ENCODE results near the gene FFAR4. TPM values are rescaled to one million over a fixed set of nuclear protein-coding genes. Genes with fewer than 3 reads are reported as not detected.

Gene FFAR4
- total RNA-seq, 6 donors from 2014 or later = 2.4 to 18.1 (median 7.6) TPM

DNA sequence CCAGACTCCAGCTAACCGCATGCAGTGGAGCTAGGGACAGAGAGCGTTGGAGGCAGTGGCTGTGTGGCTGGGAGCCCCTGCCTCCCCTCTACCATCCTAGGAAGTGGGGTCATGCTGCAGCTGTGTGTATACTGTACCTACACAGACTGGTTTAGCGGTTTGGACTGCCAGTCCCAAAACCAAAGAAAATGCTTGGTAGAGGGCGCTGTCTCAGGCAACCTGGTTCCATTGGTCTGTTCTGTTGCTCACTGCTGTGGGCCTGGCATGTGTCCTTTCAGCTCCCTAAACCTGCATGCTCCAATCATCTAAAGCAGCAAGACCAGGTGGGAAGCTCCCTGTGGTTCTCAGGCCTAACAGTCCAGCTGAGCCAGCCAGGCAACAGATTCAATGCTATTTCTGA, 30.1 kb downstream of the FFAR4 start:
- ATAC-seq (ENCODE audit: low FRiP score in 2 of 2) (peak in 1 of 2 donors; percentile 32), DNase-seq (no peak)
- Histone ChIP-seq H3K4me1 (peaks cover 12 to 18% (median 15%) of the 10 kb centered on the region in 4 donors), H3K27me3 (peaks cover 0 to 12% (median 6%) of the 10 kb centered on the region in 4 donors), H3K27ac (no peak overlapping the region), H3K9me3 (no peaks in the 10 kb centered on the region), H3K36me3 (no peaks in the 10 kb centered on the region), H3K4me3 (no peak overlapping the region)
- TF ChIP-seq POLR2AphosphoS5 (IDR thresholded peaks at IDR 0.05) = no peak
- TF ChIP-seq, protein P1, sequence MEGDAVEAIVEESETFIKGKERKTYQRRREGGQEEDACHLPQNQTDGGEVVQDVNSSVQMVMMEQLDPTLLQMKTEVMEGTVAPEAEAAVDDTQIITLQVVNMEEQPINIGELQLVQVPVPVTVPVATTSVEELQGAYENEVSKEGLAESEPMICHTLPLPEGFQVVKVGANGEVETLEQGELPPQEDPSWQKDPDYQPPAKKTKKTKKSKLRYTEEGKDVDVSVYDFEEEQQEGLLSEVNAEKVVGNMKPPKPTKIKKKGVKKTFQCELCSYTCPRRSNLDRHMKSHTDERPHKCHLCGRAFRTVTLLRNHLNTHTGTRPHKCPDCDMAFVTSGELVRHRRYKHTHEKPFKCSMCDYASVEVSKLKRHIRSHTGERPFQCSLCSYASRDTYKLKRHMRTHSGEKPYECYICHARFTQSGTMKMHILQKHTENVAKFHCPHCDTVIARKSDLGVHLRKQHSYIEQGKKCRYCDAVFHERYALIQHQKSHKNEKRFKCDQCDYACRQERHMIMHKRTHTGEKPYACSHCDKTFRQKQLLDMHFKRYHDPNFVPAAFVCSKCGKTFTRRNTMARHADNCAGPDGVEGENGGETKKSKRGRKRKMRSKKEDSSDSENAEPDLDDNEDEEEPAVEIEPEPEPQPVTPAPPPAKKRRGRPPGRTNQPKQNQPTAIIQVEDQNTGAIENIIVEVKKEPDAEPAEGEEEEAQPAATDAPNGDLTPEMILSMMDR (IDR thresholded peaks at IDR 0.05) = no peak
- TF ChIP-seq POLR2A (IDR thresholded peaks at IDR 0.05) = no peak
- TF ChIP-seq EP300 (IDR thresholded peaks at IDR 0.05) = no peak
- WGBS, 2 donors = 93% methylated on average over 4 of the region's 4 CpGs

DNA sequence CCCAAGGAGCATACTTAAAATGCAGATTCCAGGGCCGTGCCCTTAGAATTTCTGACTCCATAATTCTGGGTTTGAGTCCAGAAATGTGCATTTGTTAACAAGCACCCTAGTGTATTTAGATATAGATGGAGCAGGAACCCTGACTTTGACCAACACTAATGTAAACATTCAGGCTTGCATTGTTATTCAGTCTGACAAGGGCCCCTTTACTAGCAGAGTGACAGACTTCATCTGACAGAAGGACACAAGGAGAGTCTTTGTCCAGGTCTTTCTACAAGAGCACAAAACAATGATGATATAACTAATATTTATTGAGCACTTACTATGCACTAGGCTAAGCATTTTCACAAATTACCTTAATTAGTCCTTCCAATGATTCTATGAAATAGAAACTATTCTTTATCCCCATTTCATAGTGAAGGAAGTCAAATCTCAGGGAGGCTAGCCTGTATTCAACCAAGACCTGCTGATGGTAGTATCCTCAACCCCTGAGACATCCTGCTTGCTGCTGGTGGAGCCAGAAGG, 30.7 kb downstream of the FFAR4 start:
- Histone ChIP-seq H3K4me1 (peaks cover 12 to 17% (median 15%) of the 10 kb centered on the region in 4 donors), H3K27ac (no peak overlapping the region), H3K36me3 (no peaks in the 10 kb centered on the region), H3K27me3 (peaks cover 0 to 14% (median 6%) of the 10 kb centered on the region in 4 donors), H3K9me3 (no peaks in the 10 kb centered on the region), H3K4me3 (no peak overlapping the region)
- DNase-seq = no peak
- no peak for TF ChIP-seq POLR2A (IDR thresholded peaks at IDR 0.05)
- TF ChIP-seq, protein P1 (IDR thresholded peaks at IDR 0.05) = no peak
- no peak for ATAC-seq (ENCODE audit: low FRiP score in 2 of 2)
- 85 to 100% methylated on average over 1 of the region's 1 CpG for WGBS, 2 donors

DNA sequence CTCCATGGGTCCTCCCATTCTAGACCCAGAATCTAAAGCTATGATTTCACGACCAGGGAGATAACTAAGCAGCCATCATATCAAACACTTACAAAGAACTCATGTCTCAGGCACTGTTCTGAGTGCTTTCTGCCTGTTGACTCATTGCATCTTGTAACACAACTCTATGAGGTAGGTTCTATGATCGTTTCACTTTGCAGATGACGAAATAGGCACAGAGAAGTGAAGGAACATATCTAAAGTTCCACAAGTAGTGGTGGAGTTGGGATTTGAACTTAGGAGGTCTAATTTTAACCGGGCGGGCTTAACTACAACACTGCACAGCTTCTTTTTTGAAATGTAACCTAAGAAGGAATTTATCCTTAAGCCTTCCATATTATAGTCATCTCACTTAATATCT, 31.7 kb downstream of the FFAR4 start:
- TF ChIP-seq POLR2A (IDR thresholded peaks at IDR 0.05) (no peak), POLR2AphosphoS5 (IDR thresholded peaks at IDR 0.05) (no peak), EP300 (IDR thresholded peaks at IDR 0.05) (no peak)
- TF ChIP-seq, protein P1 (IDR thresholded peaks at IDR 0.05) = no peak
- Histone ChIP-seq H3K27ac (no peak overlapping the region), H3K4me3 (no peak overlapping the region), H3K27me3 (peaks cover 0 to 18% (median 6%) of the 10 kb centered on the region in 4 donors), H3K36me3 (no peaks in the 10 kb centered on the region), H3K4me1 (peaks cover 12 to 16% (median 15%) of the 10 kb centered on the region in 4 donors), H3K9me3 (no peaks in the 10 kb centered on the region)
- ATAC-seq (ENCODE audit: low FRiP score in 2 of 2) (no peak), DNase-seq (no peak)
- 81 to 91% methylated on average over 5 of the region's 5 CpGs for whole genome bisulfite sequencing, 2 donors

DNA sequence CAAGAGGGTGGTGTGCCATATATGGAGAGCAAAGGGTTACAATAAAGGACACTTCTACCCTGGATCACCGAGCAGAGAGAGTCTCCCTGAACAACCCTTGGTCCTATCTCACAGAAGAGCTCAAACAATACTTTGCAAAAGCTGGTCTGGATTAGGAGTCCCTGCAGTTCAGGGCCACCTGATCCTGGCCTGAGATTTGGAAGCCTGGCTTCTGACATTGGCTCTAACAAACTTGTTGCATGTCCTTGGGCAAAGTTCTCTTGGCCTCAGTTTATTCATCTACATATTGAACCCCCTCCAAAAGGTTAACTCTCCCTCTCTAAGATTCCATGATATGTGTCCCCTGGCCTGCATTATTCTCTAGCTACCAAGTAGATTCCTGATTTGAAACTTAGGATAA, 32.9 kb downstream of the FFAR4 start:
- ATAC-seq (ENCODE audit: low FRiP score in 2 of 2) = no peak
- WGBS, 2 donors = 60 to 71% methylated on average over 1 of the region's 1 CpG
- TF ChIP-seq POLR2AphosphoS5 (IDR thresholded peaks at IDR 0.05) (no peak), EP300 (IDR thresholded peaks at IDR 0.05) (no peak), POLR2A (IDR thresholded peaks at IDR 0.05) (no peak)
- TF ChIP-seq, protein P1 (IDR thresholded peaks at IDR 0.05) = no peak
- Histone ChIP-seq H3K4me3 (no peak overlapping the region), H3K9me3 (no peaks in the 10 kb centered on the region), H3K4me1 (peaks cover 12 to 16% (median 15%) of the 10 kb centered on the region in 4 donors), H3K36me3 (no peaks in the 10 kb centered on the region), H3K27me3 (peaks cover 0 to 18% (median 6%) of the 10 kb centered on the region in 4 donors), H3K27ac (no peak overlapping the region)
- no peak for DNase-seq

DNA sequence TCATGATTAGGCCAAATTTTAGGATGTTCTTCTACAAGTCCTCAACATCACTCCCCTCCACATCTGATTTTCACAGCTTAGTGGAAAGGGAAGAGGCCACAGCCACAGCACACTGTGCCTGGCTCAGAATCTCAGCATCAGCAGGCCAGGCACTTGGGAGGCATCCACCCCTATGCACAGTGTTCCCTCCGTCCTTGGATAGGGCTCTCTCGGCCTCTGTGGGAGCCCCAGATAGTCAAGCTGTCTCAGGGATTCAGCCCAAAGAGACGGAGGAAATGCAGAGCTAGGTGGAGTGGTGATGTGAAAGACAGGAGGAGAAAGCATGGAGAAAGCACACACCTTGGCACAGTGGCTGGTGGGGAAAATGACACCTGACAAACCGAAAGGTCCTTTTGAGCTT, 33.3 kb downstream of the FFAR4 start:
- H3K9me3 ChIP-seq = no peaks in the 10 kb centered on the region
- no peak overlapping the region for H3K4me3 ChIP-seq
- WGBS, 2 donors = 92 to 95% methylated on average over 4 of the region's 4 CpGs
- no peaks in the 10 kb centered on the region for H3K36me3 ChIP-seq
- TF ChIP-seq POLR2A (IDR thresholded peaks at IDR 0.05) = no peak
- TF ChIP-seq EP300 (IDR thresholded peaks at IDR 0.05) = no peak
- TF ChIP-seq, protein P1 (IDR thresholded peaks at IDR 0.05) = no peak
- no peak for TF ChIP-seq POLR2AphosphoS5 (IDR thresholded peaks at IDR 0.05)
- no peak for DNase-seq
- H3K27ac ChIP-seq = no peak overlapping the region
- no peak for ATAC-seq (ENCODE audit: low FRiP score in 2 of 2)
- peaks cover 12 to 16% (median 15%) of the 10 kb centered on the region in 4 donors for H3K4me1 ChIP-seq
- peaks cover 0 to 18% (median 6%) of the 10 kb centered on the region in 4 donors for H3K27me3 ChIP-seq

All from upper lobe of left lung (tissue), 6 donors.